Liver (tissue), 9 donors: ENCODE data around the gene SPIRE2. TPM values are rescaled to one million over a fixed set of nuclear protein-coding genes. Genes with fewer than 3 reads are reported as not detected.

Source experiments
- DNase-seq: peaks from one replicate; pipeline ENCODE4 v3.0.0-alpha.2; 2017; ENCODE audit warnings: low spot score
- H3K27ac ChIP-seq, 2 donors: one replicate each; pipeline ENCODE4 v1.7.0; 2013; ENCODE audit warnings: inconsistent platforms in 2 of 2, low read length in 2 of 2, control low read depth in 1 of 2, low read depth in 1 of 2, mild to moderate bottlenecking in 1 of 2
- H3K27me3 ChIP-seq, 4 donors: one replicate each; pipeline versions ENCODE4 v1.6.1 to v1.7.0; 2013; ENCODE audit warnings: low read length in 3 of 4, inconsistent platforms in 1 of 4, mild to moderate bottlenecking in 1 of 4, moderate library complexity in 1 of 4; ENCODE audit not compliant: control insufficient read depth in 4 of 4, insufficient read depth in 4 of 4
- H3K36me3 ChIP-seq, 4 donors: one replicate each; pipeline versions ENCODE4 v1.6.1 to v1.7.0; 2013; ENCODE audit warnings: low read length in 3 of 4, mild to moderate bottlenecking in 3 of 4, low read depth in 1 of 4, moderate library complexity in 1 of 4; ENCODE audit not compliant: control insufficient read depth in 4 of 4, insufficient read depth in 3 of 4
- H3K4me1 ChIP-seq, 4 donors: one replicate each; pipeline versions ENCODE4 v1.6.1 to v1.7.0; 2013; ENCODE audit warnings: low read length in 3 of 4, mild to moderate bottlenecking in 3 of 4, moderate library complexity in 1 of 4; ENCODE audit not compliant: control insufficient read depth in 4 of 4, insufficient read depth in 4 of 4
- H3K4me3 ChIP-seq, 3 donors: one replicate each; pipeline versions ENCODE4 v1.6.1 to v1.7.0; 2013; ENCODE audit warnings: low read length in 3 of 3, control low read depth in 1 of 3, low read depth in 1 of 3, mild to moderate bottlenecking in 1 of 3
- H3K9ac ChIP-seq, 2 donors: one replicate each; pipeline ENCODE4 v1.7.0; 2013; ENCODE audit warnings: low read length in 2 of 2, mild to moderate bottlenecking in 2 of 2, moderate library complexity in 2 of 2, control low read depth in 1 of 2, low read depth in 1 of 2
- H3K9me3 ChIP-seq, 4 donors: one replicate each; pipeline versions ENCODE4 v1.6.1 to v1.7.0; 2013; ENCODE audit warnings: low read length in 3 of 4; ENCODE audit not compliant: control insufficient read depth in 4 of 4
- CTCF ChIP-seq: fragments of 150-350 bp; IDR thresholded peaks from 2 replicates; pipeline ENCODE4 v1.5.1; 2017; ENCODE audit warnings: improper control_type of control experiment, low read depth, low read length; ENCODE audit not compliant: missing input control
- EGR1 ChIP-seq, 2 donors: IDR thresholded peaks; 2 replicates each; pipeline ENCODE4 v1.6.1; 2016 to 2018; ENCODE audit warnings: antibody characterized with exemption in 2 of 2, low read depth in 2 of 2
- HNF4A ChIP-seq, 2 donors: conservative IDR thresholded peaks; 2 replicates each; pipeline ENCODE4 v1.6.1; 2016; ENCODE audit warnings: antibody characterized with exemption in 2 of 2, mild to moderate bottlenecking in 2 of 2
- HNF4G ChIP-seq: IDR thresholded peaks from 2 replicates; pipeline ENCODE4 v1.6.1; 2016; ENCODE audit warnings: antibody characterized with exemption
- JUND ChIP-seq, 2 donors: IDR thresholded peaks; 2 replicates each; pipeline ENCODE4 v1.6.1; 2016; ENCODE audit warnings: antibody characterized with exemption in 2 of 2
- NR2F2 ChIP-seq: IDR thresholded peaks from 2 replicates; pipeline ENCODE4 v1.6.1; 2016; ENCODE audit warnings: antibody characterized with exemption
- RAD21 ChIP-seq, 2 donors: IDR thresholded peaks; 2 replicates each; pipeline ENCODE4 v1.6.1; 2016; ENCODE audit warnings: antibody characterized with exemption in 2 of 2, mild to moderate bottlenecking in 2 of 2
- REST ChIP-seq: IDR thresholded peaks from 2 replicates; pipeline ENCODE4 v1.6.1; 2016; ENCODE audit warnings: antibody characterized with exemption, mild to moderate bottlenecking
- RXRA ChIP-seq, 2 donors: IDR thresholded peaks; 2 replicates each; pipeline ENCODE4 v1.6.1; 2017 to 2018; ENCODE audit warnings: antibody characterized with exemption in 2 of 2, mild to moderate bottlenecking in 1 of 2
- TAF1 ChIP-seq: conservative IDR thresholded peaks from 2 replicates; pipeline ENCODE4 v1.6.1; 2016; ENCODE audit warnings: antibody characterized with exemption, mild to moderate bottlenecking
- WGBS: extraction: QIAGEN DNeasy Blood & Tissue Kit; methylation state at CpG from one replicate; pipeline ENCODE4 v1.1.7; 2013; 5-methylcytosine and 5-hydroxymethylcytosine counted together
- polyA plus RNA-seq, 2 donors: library from polyadenylated mRNA; stranded (reverse) in 1 of 2; unstranded in 1 of 2; fragments of 200-250 nt in 1 of 2; fragments of >200 nt in 1 of 2; fragmentation: Nextera tagmentation in 1 of 2; extraction: Ambion mirVana in 1 of 2; gene quantifications; one replicate each; pipeline versions ENCODE4 v1.2.1 to v1.2.3, GENCODE V29; 2013 to 2015
- total RNA-seq, 2 donors: library from RNA; depleted of rRNA; stranded (reverse); fragments of >200 nt; gene quantifications; one replicate each; pipeline ENCODE4 v1.2.3, GENCODE V29; 2014
- TF ChIP-seq, protein P1 (sequence below): IDR thresholded peaks from 2 replicates; pipeline ENCODE4 v1.6.1; 2016; ENCODE audit warnings: antibody characterized with exemption
- donor health status: healthy.
- donor health status: healthy.
- donor health status: healthy.
- donor health status: healthy.
- donor health status: healthy.

SPIRE2 gene
- total and polyA plus RNA-seq, 4 donors = 1.7 to 7.2 (median 2.9) TPM

DNA sequence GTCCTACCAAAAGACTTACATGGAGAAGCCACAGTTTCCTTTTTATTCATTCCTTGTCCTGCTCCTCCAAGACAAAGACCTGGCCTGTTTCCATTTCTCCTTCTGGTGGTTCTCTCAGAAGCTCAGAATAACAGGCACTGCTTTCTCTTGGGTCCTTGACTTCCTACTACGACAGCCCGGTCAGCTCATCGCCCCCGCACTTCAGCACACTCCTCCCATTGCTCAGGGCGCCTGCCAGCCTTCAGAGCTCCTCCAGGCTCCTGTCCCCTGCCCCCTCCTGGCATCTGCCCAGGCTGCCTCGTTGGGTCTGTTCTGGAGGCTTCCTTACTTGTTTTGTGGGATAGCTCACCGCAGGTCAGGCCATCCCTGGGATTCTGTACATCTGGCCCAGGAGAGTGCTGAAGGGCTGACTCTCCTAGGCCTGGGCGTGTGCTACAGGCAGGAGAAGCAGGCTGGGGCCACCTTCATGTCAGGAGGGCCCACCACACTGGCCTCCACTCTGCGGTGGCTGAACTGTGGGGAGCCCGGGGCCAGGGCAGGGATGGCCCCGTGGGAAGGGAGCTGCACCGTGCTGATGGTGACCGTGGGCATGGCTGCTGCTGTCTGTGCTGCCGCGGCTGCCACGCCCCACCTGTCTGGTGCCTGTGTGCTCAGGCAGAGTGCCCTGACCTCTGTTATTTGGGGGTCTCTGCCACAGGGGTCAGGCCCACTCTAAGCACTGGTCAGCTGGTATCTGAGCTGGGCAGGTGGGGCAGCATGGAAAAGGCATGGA is 62.8 kb downstream of the SPIRE2 start:
- H3K36me3 ChIP-seq = peaks cover 47 to 73% (median 48%) of the 10 kb centered on the region in 4 donors
- TF ChIP-seq TAF1 (no peak), EGR1 (IDR thresholded peaks at IDR 0.05; ENCODE audit: low read depth in 2 of 2) (no peak), HNF4G (no peak), NR2F2 (no peak), CTCF (no peak), RXRA (IDR thresholded peaks at IDR 0.05) (no peak)
- TF ChIP-seq, protein P1, sequence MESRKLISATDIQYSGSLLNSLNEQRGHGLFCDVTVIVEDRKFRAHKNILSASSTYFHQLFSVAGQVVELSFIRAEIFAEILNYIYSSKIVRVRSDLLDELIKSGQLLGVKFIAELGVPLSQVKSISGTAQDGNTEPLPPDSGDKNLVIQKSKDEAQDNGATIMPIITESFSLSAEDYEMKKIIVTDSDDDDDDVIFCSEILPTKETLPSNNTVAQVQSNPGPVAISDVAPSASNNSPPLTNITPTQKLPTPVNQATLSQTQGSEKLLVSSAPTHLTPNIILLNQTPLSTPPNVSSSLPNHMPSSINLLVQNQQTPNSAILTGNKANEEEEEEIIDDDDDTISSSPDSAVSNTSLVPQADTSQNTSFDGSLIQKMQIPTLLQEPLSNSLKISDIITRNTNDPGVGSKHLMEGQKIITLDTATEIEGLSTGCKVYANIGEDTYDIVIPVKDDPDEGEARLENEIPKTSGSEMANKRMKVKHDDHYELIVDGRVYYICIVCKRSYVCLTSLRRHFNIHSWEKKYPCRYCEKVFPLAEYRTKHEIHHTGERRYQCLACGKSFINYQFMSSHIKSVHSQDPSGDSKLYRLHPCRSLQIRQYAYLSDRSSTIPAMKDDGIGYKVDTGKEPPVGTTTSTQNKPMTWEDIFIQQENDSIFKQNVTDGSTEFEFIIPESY = no peak
- H3K9me3 ChIP-seq = no peaks in the 10 kb centered on the region
- no peak for DNase-seq
- H3K27ac ChIP-seq = no peak overlapping the region
- H3K27me3 ChIP-seq = no peaks in the 10 kb centered on the region
- H3K4me1 ChIP-seq = no peaks in the 10 kb centered on the region
- no peak overlapping the region for H3K4me3 ChIP-seq
- 93% methylated on average over 16 of the region's 16 CpGs for WGBS
- no peak overlapping the region for H3K9ac ChIP-seq

DNA sequence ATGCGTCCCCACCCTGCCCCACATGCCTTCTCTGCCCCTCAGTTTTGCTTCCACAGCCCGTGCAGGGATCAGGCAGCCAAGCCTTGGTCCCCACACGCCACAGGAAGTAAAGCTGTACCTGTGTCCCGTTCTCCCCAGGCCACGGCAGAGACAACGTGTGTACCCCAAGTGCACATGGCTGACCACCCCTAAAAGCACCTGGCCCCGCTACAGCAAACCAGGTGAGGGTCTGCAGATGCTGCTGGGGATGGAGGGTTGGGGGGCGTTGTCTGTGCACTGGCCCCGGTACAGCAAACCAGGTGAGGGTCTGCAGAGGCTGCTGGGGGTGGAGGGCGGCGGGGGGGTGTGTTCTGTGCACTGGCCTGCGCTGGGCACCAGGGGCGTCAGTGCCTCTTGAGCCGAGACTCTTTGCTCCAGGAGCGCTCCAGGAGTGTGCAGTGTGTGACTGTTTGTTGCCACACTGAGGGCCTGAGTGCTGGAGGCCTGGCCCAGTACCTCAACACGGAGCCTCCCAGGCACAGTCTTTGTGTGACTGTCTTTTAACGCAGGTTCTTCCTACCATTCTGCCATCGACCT is 63.9 kb downstream of the SPIRE2 start:
- TF ChIP-seq JUND (IDR thresholded peaks at IDR 0.05) (no peak), RAD21 (IDR thresholded peaks at IDR 0.05) (no peak), REST (no peak), TAF1 (no peak), EGR1 (IDR thresholded peaks at IDR 0.05; ENCODE audit: low read depth in 2 of 2) (no peak), HNF4A (conservative IDR thresholded peaks at IDR 0.05) (no peak)
- H3K27ac ChIP-seq = no peak overlapping the region
- no peaks in the 10 kb centered on the region for H3K27me3 ChIP-seq
- H3K4me3 ChIP-seq = no peak overlapping the region
- H3K9ac ChIP-seq = no peak overlapping the region
- WGBS = 95% methylated on average over 18 of the region's 18 CpGs
- no peaks in the 10 kb centered on the region for H3K9me3 ChIP-seq
- no peaks in the 10 kb centered on the region for H3K4me1 ChIP-seq
- no peak for DNase-seq
- peaks cover 44 to 74% (median 50%) of the 10 kb centered on the region in 4 donors for H3K36me3 ChIP-seq
